ENCODE results near the gene CDC27. TPM values are rescaled to one million over a fixed set of nuclear protein-coding genes. Genes with fewer than 3 reads are reported as not detected.

Gene CDC27
- total RNA-seq, 6 experiments from 2014 or later, result 27.5 to 50.4 (median 32.9) TPM

GRCh38 chr17:47165137-47165536, 24.0 kb downstream of the CDC27 start:
- H3K9me3 ChIP-seq, result no peaks in the 10 kb centered on the region
- H3K27me3 ChIP-seq, result no peaks in the 10 kb centered on the region
- H3K27ac ChIP-seq, result no peak overlapping the region
- ATAC-seq (no peak), DNase-seq (no peak)
- H3K4me1 ChIP-seq, result no peaks in the 10 kb centered on the region
- intact Hi-C loops (cut with DNase I), result no loop called here
- H3K4me3 ChIP-seq, result no peak overlapping the region
- no peak for TF ChIP-seq POLR2A (IDR thresholded peaks at IDR 0.05)
- TF ChIP-seq CTCF (IDR thresholded peaks at IDR 0.05), result no peak
- peaks cover 0 to 20% (median 13%) of the 10 kb centered on the region in 4 donors for H3K36me3 ChIP-seq
- WGBS (ENCODE audit: insufficient coverage, low coverage, low lambda C conversion rate, missing lambda C conversion rate), result 97% methylated on average over 2 of the region's 2 CpGs

GRCh38 chr17:47164263-47164662, 24.8 kb downstream of the CDC27 start:
- no peaks in the 10 kb centered on the region for H3K9me3 ChIP-seq
- DNase-seq (no peak), ATAC-seq (no peak)
- no peak overlapping the region for H3K27ac ChIP-seq
- intact Hi-C loops (cut with DNase I), result no loop called here
- 93% methylated on average over 5 of the region's 5 CpGs for WGBS (ENCODE audit: insufficient coverage, low coverage, low lambda C conversion rate, missing lambda C conversion rate)
- peaks cover 0 to 21% (median 12%) of the 10 kb centered on the region in 4 donors for H3K36me3 ChIP-seq
- H3K27me3 ChIP-seq, result no peaks in the 10 kb centered on the region
- no peak overlapping the region for H3K4me3 ChIP-seq
- H3K4me1 ChIP-seq, result no peaks in the 10 kb centered on the region
- TF ChIP-seq POLR2A (IDR thresholded peaks at IDR 0.05) (no peak), CTCF (IDR thresholded peaks at IDR 0.05) (no peak)

- Histone ChIP-seq H3K27ac (no peak overlapping the region), H3K4me1 (no peaks in the 10 kb centered on the region), H3K27me3 (no peaks in the 10 kb centered on the region), H3K4me3 (no peak overlapping the region), H3K9me3 (no peaks in the 10 kb centered on the region), H3K36me3 (peaks cover 0 to 25% (median 7%) of the 10 kb centered on the region in 4 donors)
- TF ChIP-seq POLR2A (IDR thresholded peaks at IDR 0.05), result no peak
- no peak for TF ChIP-seq CTCF (IDR thresholded peaks at IDR 0.05)
- DNase-seq (no peak), ATAC-seq (no peak)
- intact Hi-C loops (cut with DNase I), result no loop called here
- 34% methylated on average over 2 of the region's 2 CpGs for WGBS (ENCODE audit: insufficient coverage, low coverage, low lambda C conversion rate, missing lambda C conversion rate)
Measured at GRCh38 chr17:47162013-47162622, 27.0 kb downstream of the CDC27 start.

- Histone ChIP-seq H3K9me3 (no peaks in the 10 kb centered on the region), H3K36me3 (peaks cover 0 to 52% (median 15%) of the 10 kb centered on the region in 4 donors), H3K27me3 (no peaks in the 10 kb centered on the region), H3K4me1 (no peaks in the 10 kb centered on the region), H3K4me3 (no peak overlapping the region), H3K27ac (no peak overlapping the region)
- ATAC-seq, result no peak
- TF ChIP-seq POLR2A (IDR thresholded peaks at IDR 0.05) (no peak), CTCF (IDR thresholded peaks at IDR 0.05) (no peak)
- WGBS (ENCODE audit: insufficient coverage, low coverage, low lambda C conversion rate, missing lambda C conversion rate), result 100% methylated on average over 4 of the region's 18 CpGs
- intact Hi-C loops (cut with DNase I), result no loop called here
- DNase-seq, result no peak
Measured at GRCh38 chr17:47159315-47159714, 29.8 kb downstream of the CDC27 start.

All from right lobe of liver (tissue), 6 donors.